SK-N-MC (cell line): Measurements from ENCODE around the gene FCER2.

Experiments used
- EZH2 ChIP-seq: fragments of 200-600 bp; sonication (generic); IDR thresholded peaks from one replicate; pipeline ENCODE4 v1.6.1; 2017; ENCODE audit warnings: antibody characterized with exemption
- POLR2AphosphoS5 ChIP-seq: IDR thresholded peaks from 2 replicates; pipeline ENCODE4 v1.6.1; 2012; ENCODE audit warnings: mild to moderate bottlenecking, low read depth, low read length, borderline replicate concordance

DNA sequence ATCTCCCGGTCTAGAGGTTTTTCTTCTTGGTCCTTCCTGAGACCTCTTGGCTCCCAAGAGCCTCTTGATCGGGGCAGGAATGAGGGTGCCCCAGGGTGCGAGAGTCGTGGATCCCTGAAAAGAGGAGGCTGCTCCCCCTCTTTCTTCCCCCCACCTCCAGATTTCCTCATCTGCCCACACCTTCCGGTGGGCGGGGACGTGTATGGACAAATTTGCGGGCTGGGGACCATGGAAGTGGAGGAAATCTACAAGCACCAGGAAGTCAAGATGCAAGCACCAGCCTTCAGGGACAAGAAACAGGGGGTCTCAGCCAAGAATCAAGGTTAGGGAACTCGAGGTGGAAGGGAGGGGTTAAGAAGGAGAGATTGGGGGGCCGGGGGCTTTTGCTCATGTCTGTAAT is 25.1 kb downstream of the FCER2 start, which contains the start of gene MCEMP1:
- no peak for TF ChIP-seq EZH2
- TF ChIP-seq POLR2AphosphoS5: no peak
